CD4-positive, CD25-positive, alpha-beta regulatory T cell (primary cell): ENCODE data around the gene ANKRD11. TPM values are rescaled to one million over a fixed set of nuclear protein-coding genes. Genes with fewer than 3 reads are reported as not detected.

Experiments
- ATAC-seq, 2 donors: fragments of 150-1000 bp; cut with Tn5 transposase; one replicate each; pipeline ENCODE4 v1.10.0; 2021; ENCODE audit warnings: low read depth in 2 of 2, moderate number of reproducible peaks in 2 of 2, moderate library complexity in 1 of 2
- DNase-seq, 3 donors: peaks; one replicate each; pipeline versions ENCODE4 v3.0.0 to v3.0.0-alpha.2; 2012 to 2022; ENCODE audit warnings: mixed read lengths in 1 of 3
- H3K27ac ChIP-seq: one replicate; pipeline ENCODE4 v1.7.0; 2013; ENCODE audit warnings: mild to moderate bottlenecking, low read length; ENCODE audit not compliant: insufficient read depth, poor library complexity, severe bottlenecking
- H3K27me3 ChIP-seq: one replicate; pipeline ENCODE4 v1.7.0; 2013; ENCODE audit warnings: low read length; ENCODE audit not compliant: control insufficient read depth, insufficient read depth
- H3K36me3 ChIP-seq: one replicate; pipeline ENCODE4 v1.7.0; 2013; ENCODE audit warnings: mild to moderate bottlenecking, low read length, moderate library complexity; ENCODE audit not compliant: control insufficient read depth, insufficient read depth
- H3K4me1 ChIP-seq: 2 replicates; pipeline ENCODE4 v1.7.0; 2013; ENCODE audit warnings: mild to moderate bottlenecking, low read length; ENCODE audit not compliant: insufficient read depth, control insufficient read depth, poor library complexity, severe bottlenecking
- H3K4me3 ChIP-seq: one replicate; pipeline ENCODE4 v1.7.0; 2013; ENCODE audit warnings: low read depth, mild to moderate bottlenecking, low read length, moderate library complexity
- H3K9me3 ChIP-seq, 2 experiments: 1 replicate in 1 of 2; 2 replicates in 1 of 2; pipeline ENCODE4 v1.7.0; 2013; ENCODE audit warnings: low read length in 2 of 2, mild to moderate bottlenecking in 1 of 2, moderate library complexity in 1 of 2; ENCODE audit not compliant: control insufficient read depth in 2 of 2
- H3K27ac Mint-ChIP-seq, 3 donors: one replicate each; pipeline ENCODE4 v1.8.0; 2020 to 2022; ENCODE audit warnings: mild to moderate bottlenecking in 3 of 3, mixed read lengths in 3 of 3, moderate library complexity in 2 of 3
- H3K27me3 Mint-ChIP-seq: one replicate; pipeline ENCODE4 v1.8.0; 2022; ENCODE audit warnings: mild to moderate bottlenecking, mixed read lengths
- H3K36me3 Mint-ChIP-seq: one replicate; pipeline ENCODE4 v1.8.0; 2020; ENCODE audit warnings: mixed read lengths
- H3K4me1 Mint-ChIP-seq, 4 donors: one replicate each; pipeline ENCODE4 v1.8.0; 2020 to 2022; ENCODE audit warnings: mixed read lengths in 4 of 4, mild to moderate bottlenecking in 1 of 4
- H3K4me3 Mint-ChIP-seq, 4 donors: one replicate each; pipeline ENCODE4 v1.8.0; 2020 to 2022; ENCODE audit warnings: mild to moderate bottlenecking in 4 of 4, mixed read lengths in 4 of 4, moderate library complexity in 3 of 4
- H3K9me3 Mint-ChIP-seq, 7 donors: one replicate each; pipeline ENCODE4 v1.8.0; 2020 to 2022; ENCODE audit warnings: mixed read lengths in 7 of 7, mild to moderate bottlenecking in 3 of 7, moderate library complexity in 2 of 7
- polyA plus RNA-seq, 4 donors: library from polyadenylated mRNA; unstranded; fragments of 300-500 nt; fragmentation: Illumina TruSeq; gene quantifications; one replicate each; pipeline ENCODE4 v1.2.3, GENCODE V29; 2021
- total RNA-seq: library from RNA; stranded (reverse); gene quantifications from one replicate; pipeline ENCODE4 v1.2.3, GENCODE V29; 2022

The ANKRD11 gene
- total and polyA plus RNA-seq, 5 donors from 2014 or later = 8.7 to 323 (median 18.6) TPM

DNA sequence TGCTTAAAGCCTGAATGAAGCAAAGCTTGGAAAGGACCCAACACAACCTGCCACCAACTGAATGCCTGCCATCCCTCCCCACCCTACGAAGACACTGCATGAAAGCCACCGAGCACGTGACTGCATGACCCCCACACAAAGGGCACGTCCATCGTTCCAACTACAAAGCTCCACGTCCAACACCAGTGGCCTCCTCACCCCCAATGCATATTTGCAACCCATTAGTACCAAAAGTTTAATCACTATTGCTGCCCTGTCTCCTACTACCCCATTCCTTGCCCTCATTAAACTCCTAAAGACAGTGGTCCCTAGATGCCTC, 43.4 kb downstream of the ANKRD11 start:
- H3K4me3 Mint-ChIP-seq = peak overlapping the region; percentile 78 to 89 (median 83)
- H3K36me3 Mint-ChIP-seq = no peaks in the 10 kb centered on the region
- H3K36me3 ChIP-seq = no peaks in the 10 kb centered on the region
- peaks cover 56 to 99% (median 79%) of the 10 kb centered on the region in 4 donors for H3K4me1 Mint-ChIP-seq
- peaks cover 99% of the 10 kb centered on the region for H3K4me1 ChIP-seq
- no peaks in the 10 kb centered on the region for H3K9me3 ChIP-seq
- no peak for DNase-seq
- no peaks in the 10 kb centered on the region for H3K27me3 Mint-ChIP-seq
- no peaks in the 10 kb centered on the region for H3K9me3 Mint-ChIP-seq
- ATAC-seq = no peak
- peak overlapping the region; percentile 66 for H3K4me3 ChIP-seq
- H3K27ac ChIP-seq = peak overlapping the region; percentile 65
- H3K27ac Mint-ChIP-seq = peak overlapping the region; percentile 88 to 95 (median 89)
- no peaks in the 10 kb centered on the region for H3K27me3 ChIP-seq

DNA sequence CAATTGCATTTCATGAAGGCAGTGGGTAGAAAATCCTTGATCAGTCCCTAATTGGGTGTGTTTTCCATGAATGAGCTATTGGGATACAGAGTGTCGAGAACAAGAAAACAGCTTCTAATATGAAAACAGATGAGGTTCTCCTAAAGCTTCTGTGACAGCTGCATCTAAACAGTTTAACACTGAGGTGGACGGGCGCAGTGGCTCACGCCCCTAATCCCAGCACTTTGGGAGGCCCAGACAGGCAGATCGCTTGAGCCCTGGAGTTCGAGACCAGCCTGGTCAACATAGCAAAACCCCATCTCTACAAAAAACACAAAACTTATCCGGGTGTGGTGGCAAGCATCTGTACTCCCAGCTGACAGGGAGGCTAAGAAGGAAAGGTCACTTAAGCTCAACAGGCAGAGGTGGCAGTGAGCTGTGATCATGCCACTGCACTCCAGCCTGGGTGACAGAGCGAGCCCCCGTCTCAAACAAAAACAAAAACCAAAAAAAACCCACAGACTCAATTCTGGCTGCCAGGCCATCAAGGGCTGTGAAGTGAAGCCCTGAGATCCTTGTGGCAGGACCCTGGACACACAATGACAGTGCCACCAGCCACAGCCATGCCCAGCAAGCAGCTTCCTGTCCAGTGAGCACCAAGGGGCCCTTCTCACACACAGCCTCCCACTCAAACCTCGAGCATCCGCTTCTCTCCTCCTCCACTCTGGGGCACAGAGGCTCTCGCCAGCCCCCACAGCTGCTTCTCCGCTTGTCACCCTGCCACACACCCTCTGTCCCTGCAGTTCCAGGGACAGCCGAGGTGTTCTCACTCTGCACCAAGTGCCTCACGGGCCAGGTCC, 44.0 kb downstream of the ANKRD11 start:
- H3K27ac ChIP-seq = peak overlapping the region; percentile 65
- Mint-ChIP-seq H3K36me3 (no peaks in the 10 kb centered on the region), H3K27me3 (no peaks in the 10 kb centered on the region), H3K27ac (peak overlapping the region; percentile 88 to 95 (median 89)), H3K4me3 (peak overlapping the region; percentile 78 to 89 (median 83)), H3K9me3 (no peaks in the 10 kb centered on the region), H3K4me1 (peaks cover 56 to 97% (median 82%) of the 10 kb centered on the region in 4 donors)
- ATAC-seq = peak; percentile 36 to 47
- H3K4me1 ChIP-seq = peaks cover 99% of the 10 kb centered on the region
- H3K36me3 ChIP-seq = no peaks in the 10 kb centered on the region
- no peaks in the 10 kb centered on the region for H3K9me3 ChIP-seq
- no peaks in the 10 kb centered on the region for H3K27me3 ChIP-seq
- H3K4me3 ChIP-seq = peak overlapping the region; percentile 66
- DNase-seq = peak in 1 of 3 donors; percentile 60

GRCh38 chr16:89445166-89445565, 45.2 kb downstream of the ANKRD11 start:
- H3K27me3 ChIP-seq = no peaks in the 10 kb centered on the region
- no peak for DNase-seq
- H3K4me3 Mint-ChIP-seq = peak overlapping the region; percentile 52 to 83 (median 80)
- peaks cover 55 to 95% (median 76%) of the 10 kb centered on the region in 4 donors for H3K4me1 Mint-ChIP-seq
- peak overlapping the region; percentile 33 for H3K27ac ChIP-seq
- H3K9me3 ChIP-seq = no peaks in the 10 kb centered on the region
- peak overlapping the region; percentile 84 to 89 (median 89) for H3K27ac Mint-ChIP-seq
- peak overlapping the region; percentile 53 for H3K4me3 ChIP-seq
- H3K27me3 Mint-ChIP-seq = no peaks in the 10 kb centered on the region
- peaks cover 3% of the 10 kb centered on the region for H3K36me3 Mint-ChIP-seq
- H3K9me3 Mint-ChIP-seq = no peaks in the 10 kb centered on the region
- ATAC-seq = no peak
- H3K4me1 ChIP-seq = peaks cover 99% of the 10 kb centered on the region
- no peaks in the 10 kb centered on the region for H3K36me3 ChIP-seq

- H3K4me1 Mint-ChIP-seq = peaks cover 55 to 95% (median 75%) of the 10 kb centered on the region in 4 donors
- Histone ChIP-seq H3K27me3 (no peaks in the 10 kb centered on the region), H3K9me3 (no peaks in the 10 kb centered on the region), H3K4me1 (peaks cover 99% of the 10 kb centered on the region), H3K27ac (peak overlapping the region; percentile 33), H3K36me3 (no peaks in the 10 kb centered on the region), H3K4me3 (peak overlapping the region; percentile 53)
- H3K9me3 Mint-ChIP-seq = no peaks in the 10 kb centered on the region
- DNase-seq (no peak), ATAC-seq (peak; percentile 19 to 39)
- H3K36me3 Mint-ChIP-seq = peaks cover 3% of the 10 kb centered on the region
- H3K27me3 Mint-ChIP-seq = no peaks in the 10 kb centered on the region
- H3K27ac Mint-ChIP-seq = peak overlapping the region; percentile 52 to 89 (median 84)
- peak overlapping the region in 3 of 4 donors; percentile 78 to 85 (median 81) for H3K4me3 Mint-ChIP-seq
Measured at GRCh38 chr16:89444728-89445127, 45.6 kb downstream of the ANKRD11 start.

DNA sequence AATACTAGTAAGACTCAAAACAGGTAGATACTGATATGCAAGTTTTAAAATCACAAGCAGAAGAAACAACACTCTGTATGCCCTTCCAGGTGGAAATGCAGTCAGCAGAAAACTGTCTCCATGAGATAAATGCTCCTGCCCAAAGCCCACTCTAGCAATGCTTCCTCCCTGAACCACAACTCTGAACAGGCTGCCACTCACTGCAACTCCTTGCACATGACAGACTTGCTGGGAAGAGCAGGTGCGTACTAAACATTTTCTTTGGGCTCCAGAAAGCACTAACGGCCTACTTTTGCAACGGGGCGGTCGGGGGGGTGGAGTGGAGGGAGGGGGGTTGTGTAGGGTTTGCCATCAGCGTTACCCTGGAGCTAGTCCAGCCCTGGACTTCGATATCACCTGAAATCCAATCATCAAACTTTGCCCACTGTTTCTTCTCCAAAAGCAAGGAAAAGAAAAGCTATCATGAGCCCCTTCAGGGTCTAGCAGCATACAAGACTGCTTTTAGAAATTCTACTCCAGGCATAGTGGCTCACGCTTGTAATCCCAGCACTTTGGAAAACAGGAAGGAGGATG, 46.1 kb downstream of the ANKRD11 start:
- ATAC-seq = no peak
- peak overlapping the region; percentile 61 to 85 (median 80) for H3K4me3 Mint-ChIP-seq

DNA sequence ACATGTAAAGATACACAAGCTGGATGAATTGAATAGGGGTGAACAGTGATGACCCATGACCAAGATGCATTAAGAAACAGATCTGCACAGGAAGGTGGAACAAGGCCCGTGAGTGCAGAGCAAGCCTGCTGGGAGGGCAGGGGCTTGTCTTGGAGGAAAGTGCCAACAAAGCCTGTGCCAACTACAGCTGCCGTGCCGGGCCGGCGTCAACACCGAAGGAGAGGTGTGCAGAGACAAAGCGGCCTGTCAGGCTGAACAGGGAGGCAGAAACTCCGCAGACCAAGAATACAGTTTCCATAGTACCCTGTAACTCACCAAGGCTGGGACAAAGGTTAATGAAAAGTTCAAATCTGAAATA, 46.7 kb downstream of the ANKRD11 start:
- H3K4me3 Mint-ChIP-seq = peak overlapping the region; percentile 61 to 85 (median 79)
- H3K4me1 Mint-ChIP-seq = peaks cover 63 to 95% (median 73%) of the 10 kb centered on the region in 4 donors
- no peak for DNase-seq
- no peak for ATAC-seq
- H3K36me3 Mint-ChIP-seq = peaks cover 3% of the 10 kb centered on the region
- H3K27ac ChIP-seq = no peak overlapping the region
- no peaks in the 10 kb centered on the region for H3K27me3 ChIP-seq
- no peaks in the 10 kb centered on the region for H3K9me3 Mint-ChIP-seq
- no peaks in the 10 kb centered on the region for H3K27me3 Mint-ChIP-seq
- peaks cover 98% of the 10 kb centered on the region for H3K4me1 ChIP-seq
- peak overlapping the region; percentile 49 for H3K4me3 ChIP-seq
- peak overlapping the region; percentile 26 to 89 (median 85) for H3K27ac Mint-ChIP-seq
- no peaks in the 10 kb centered on the region for H3K36me3 ChIP-seq
- H3K9me3 ChIP-seq = no peaks in the 10 kb centered on the region

More for the DNA sequence above, 46.1 kb downstream of the ANKRD11 start:
- H3K4me1 ChIP-seq = peaks cover 99% of the 10 kb centered on the region
- no peaks in the 10 kb centered on the region for H3K9me3 ChIP-seq
- DNase-seq = no peak
- H3K4me3 ChIP-seq = peak overlapping the region; percentile 49
- Mint-ChIP-seq H3K27ac (peak overlapping the region; percentile 26 to 89 (median 85)), H3K27me3 (no peaks in the 10 kb centered on the region), H3K4me1 (peaks cover 58 to 95% (median 75%) of the 10 kb centered on the region in 4 donors), H3K36me3 (peaks cover 3% of the 10 kb centered on the region), H3K9me3 (no peaks in the 10 kb centered on the region)
- H3K36me3 ChIP-seq = no peaks in the 10 kb centered on the region
- H3K27ac ChIP-seq = peak overlapping the region; percentile 33
- no peaks in the 10 kb centered on the region for H3K27me3 ChIP-seq

DNA sequence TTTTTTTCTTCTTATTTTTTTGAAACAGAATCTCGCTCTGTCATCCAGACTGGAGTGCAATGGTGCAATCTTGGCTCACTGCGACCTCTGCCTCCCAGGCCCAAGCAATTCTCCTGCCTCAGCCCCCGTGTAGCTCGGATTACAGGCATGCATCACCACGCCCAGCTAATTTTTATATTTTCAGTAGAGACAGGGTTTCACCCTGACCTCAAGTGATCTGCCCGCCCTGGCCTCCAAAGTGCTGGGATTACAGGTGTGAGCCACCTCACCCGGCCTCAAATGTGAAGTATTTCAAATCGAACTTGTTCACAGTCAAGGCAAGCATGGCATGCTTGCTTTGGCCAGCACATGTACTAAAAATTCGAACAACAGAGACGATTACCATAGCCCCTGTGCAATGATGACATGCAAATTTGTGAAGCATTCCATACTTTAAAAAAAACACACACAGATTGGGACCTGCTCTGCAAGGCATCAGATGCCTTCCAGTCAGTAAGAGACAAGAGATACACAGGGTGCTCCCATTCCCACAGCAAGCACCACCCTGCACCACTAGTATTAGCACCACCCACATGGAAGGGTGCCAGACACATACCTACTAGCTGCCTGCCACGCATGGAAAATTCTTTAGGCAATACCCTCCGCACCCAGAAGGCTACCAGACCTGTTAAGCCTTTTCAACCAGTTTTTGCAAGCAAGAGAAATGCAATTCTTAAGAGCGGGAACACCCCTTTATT, 47.2 kb downstream of the ANKRD11 start:
- no peaks in the 10 kb centered on the region for H3K36me3 ChIP-seq
- no peaks in the 10 kb centered on the region for H3K27me3 ChIP-seq
- Mint-ChIP-seq H3K4me3 (peak overlapping the region; percentile 77 to 85 (median 82)), H3K4me1 (peaks cover 58 to 94% (median 70%) of the 10 kb centered on the region in 4 donors), H3K27me3 (no peaks in the 10 kb centered on the region), H3K36me3 (peaks cover 3% of the 10 kb centered on the region), H3K27ac (peak overlapping the region in 2 of 3 donors; percentile 85 to 89), H3K9me3 (no peaks in the 10 kb centered on the region)
- H3K4me1 ChIP-seq = peaks cover 96% of the 10 kb centered on the region
- H3K9me3 ChIP-seq = no peaks in the 10 kb centered on the region
- ATAC-seq (no peak), DNase-seq (no peak)
- peak overlapping the region; percentile 36 for H3K27ac ChIP-seq
- peak overlapping the region; percentile 49 for H3K4me3 ChIP-seq
